ENCODE results near the gene CXXC4.

CXXC4 gene

GRCh38 chr4:104488151-104488550 is 6.5 kb downstream of the CXXC4 start:
- no peak for DNase-seq

GRCh38 chr4:104486716-104487504 is 7.8 kb downstream of the CXXC4 start:
- DNase-seq: no peak

- no peak for DNase-seq
Observed at GRCh38 chr4:104475652-104476051, 19.0 kb downstream of the CXXC4 start.

- no peak for DNase-seq
Observed at GRCh38 chr4:104472766-104473165, 21.9 kb downstream of the CXXC4 start.

GRCh38 chr4:104470770-104471169 is 23.9 kb downstream of the CXXC4 start:
- no peak for DNase-seq

- DNase-seq: no peak
Observed at GRCh38 chr4:104469794-104470193, 24.9 kb downstream of the CXXC4 start.

GRCh38 chr4:104465619-104466018 is 29.1 kb downstream of the CXXC4 start:
- DNase-seq: no peak

GRCh38 chr4:104465201-104465600 is 29.5 kb downstream of the CXXC4 start:
- DNase-seq: no peak

- DNase-seq: no peak
Observed at GRCh38 chr4:104462641-104463040, 32.1 kb downstream of the CXXC4 start.

- DNase-seq: no peak
Observed at GRCh38 chr4:104457308-104457981, 37.2 kb downstream of the CXXC4 start.

GRCh38 chr4:104451573-104451972 is 43.1 kb downstream of the CXXC4 start:
- DNase-seq: no peak

- no peak for DNase-seq
Observed at GRCh38 chr4:104449537-104449936, 45.2 kb downstream of the CXXC4 start.

- DNase-seq: no peak
Observed at GRCh38 chr4:104447294-104447693, 47.4 kb downstream of the CXXC4 start.

- DNase-seq: no peak
Observed at GRCh38 chr4:104446431-104447278, 48.0 kb downstream of the CXXC4 start.

GRCh38 chr4:104444685-104445084 is 50.0 kb downstream of the CXXC4 start:
- DNase-seq: no peak

GRCh38 chr4:104436542-104436941 is 58.2 kb downstream of the CXXC4 start:
- DNase-seq: no peak

GRCh38 chr4:104429150-104429741 is 65.4 kb downstream of the CXXC4 start:
- DNase-seq: no peak

- DNase-seq: no peak
Observed at GRCh38 chr4:104425948-104426347, 68.7 kb downstream of the CXXC4 start.

- no peak for DNase-seq
Observed at GRCh38 chr4:104424989-104425388, 69.7 kb downstream of the CXXC4 start.

- DNase-seq: no peak
Observed at GRCh38 chr4:104424475-104424941, 70.2 kb downstream of the CXXC4 start.

- no peak for DNase-seq
Observed at GRCh38 chr4:104421566-104421965, 73.1 kb downstream of the CXXC4 start.

GRCh38 chr4:104420766-104421165 is 73.9 kb downstream of the CXXC4 start:
- no peak for DNase-seq
